Muscle layer of duodenum (tissue), 2 donors: ENCODE results near the gene CD209.
A peak's percentile ranks its signal among the peaks of the same experiment; 100 is the strongest.

Experiments
- H3K27ac ChIP-seq: one replicate; pipeline ENCODE4 v1.7.0; 2013; ENCODE audit warnings: mild to moderate bottlenecking, low read length
- H3K27me3 ChIP-seq: one replicate; pipeline ENCODE4 v1.7.0; 2013; ENCODE audit warnings: low read depth, mild to moderate bottlenecking, control low read depth, low read length
- H3K36me3 ChIP-seq, 2 donors: one replicate each; pipeline ENCODE4 v1.7.0; 2013; ENCODE audit warnings: low read length in 2 of 2, control low read depth in 1 of 2, mild to moderate bottlenecking in 1 of 2; ENCODE audit not compliant: insufficient read depth in 2 of 2, control insufficient read depth in 1 of 2
- H3K4me1 ChIP-seq, 2 donors: one replicate each; pipeline ENCODE4 v1.7.0; 2013; ENCODE audit warnings: low read length in 2 of 2, mild to moderate bottlenecking in 2 of 2, control low read depth in 1 of 2, moderate library complexity in 1 of 2; ENCODE audit not compliant: insufficient read depth in 2 of 2, control insufficient read depth in 1 of 2
- H3K4me3 ChIP-seq, 2 donors: one replicate each; pipeline ENCODE4 v1.7.0; 2013; ENCODE audit warnings: low read length in 2 of 2, low read depth in 1 of 2, mild to moderate bottlenecking in 1 of 2
- H3K9me3 ChIP-seq, 2 donors: one replicate each; pipeline ENCODE4 v1.7.0; 2013; ENCODE audit warnings: low read length in 2 of 2, control low read depth in 1 of 2, mild to moderate bottlenecking in 1 of 2; ENCODE audit not compliant: control insufficient read depth in 1 of 2
- donor health status: healthy.

The CD209 gene

GRCh38 chr19:7718668-7719067 is 28.7 kb downstream of the CD209 start:
- H3K4me3 ChIP-seq: no peak overlapping the region
- H3K36me3 ChIP-seq: no peaks in the 10 kb centered on the region
- H3K27ac ChIP-seq: no peak overlapping the region
- no peaks in the 10 kb centered on the region for H3K27me3 ChIP-seq
- peaks cover 3 to 5% of the 10 kb centered on the region in 2 donors for H3K9me3 ChIP-seq
- H3K4me1 ChIP-seq: no peaks in the 10 kb centered on the region

GRCh38 chr19:7716762-7717161 is 30.6 kb downstream of the CD209 start:
- no peaks in the 10 kb centered on the region for H3K36me3 ChIP-seq
- H3K27ac ChIP-seq: no peak overlapping the region
- no peak overlapping the region for H3K4me3 ChIP-seq
- H3K9me3 ChIP-seq: peaks cover 3 to 5% of the 10 kb centered on the region in 2 donors
- no peaks in the 10 kb centered on the region for H3K27me3 ChIP-seq
- H3K4me1 ChIP-seq: no peaks in the 10 kb centered on the region

GRCh38 chr19:7715671-7716070 is 31.7 kb downstream of the CD209 start:
- no peaks in the 10 kb centered on the region for H3K36me3 ChIP-seq
- no peak overlapping the region for H3K4me3 ChIP-seq
- H3K27me3 ChIP-seq: no peaks in the 10 kb centered on the region
- no peaks in the 10 kb centered on the region for H3K4me1 ChIP-seq
- H3K9me3 ChIP-seq: peaks cover 3 to 5% of the 10 kb centered on the region in 2 donors
- H3K27ac ChIP-seq: no peak overlapping the region

- Histone ChIP-seq H3K9me3 (no peaks in the 10 kb centered on the region), H3K27ac (no peak overlapping the region), H3K4me1 (no peaks in the 10 kb centered on the region), H3K36me3 (no peaks in the 10 kb centered on the region), H3K27me3 (no peaks in the 10 kb centered on the region), H3K4me3 (no peak overlapping the region)
Measured at GRCh38 chr19:7710616-7711015, 36.7 kb downstream of the CD209 start.

- H3K36me3 ChIP-seq: no peaks in the 10 kb centered on the region
- no peak overlapping the region for H3K4me3 ChIP-seq
- no peak overlapping the region for H3K27ac ChIP-seq
- H3K27me3 ChIP-seq: no peaks in the 10 kb centered on the region
- H3K4me1 ChIP-seq: no peaks in the 10 kb centered on the region
- H3K9me3 ChIP-seq: no peaks in the 10 kb centered on the region
Measured at GRCh38 chr19:7709932-7710460, 37.3 kb downstream of the CD209 start.

GRCh38 chr19:7706955-7707456 is 40.3 kb downstream of the CD209 start:
- H3K4me1 ChIP-seq: no peaks in the 10 kb centered on the region

GRCh38 chr19:7706188-7706954 is 41.0 kb downstream of the CD209 start:
- H3K4me3 ChIP-seq: no peak overlapping the region
- peak overlapping the region; percentile 23 for H3K27ac ChIP-seq
- no peaks in the 10 kb centered on the region for H3K27me3 ChIP-seq
- no peaks in the 10 kb centered on the region for H3K4me1 ChIP-seq
- no peaks in the 10 kb centered on the region for H3K36me3 ChIP-seq
- H3K9me3 ChIP-seq: no peaks in the 10 kb centered on the region

More at GRCh38 chr19:7706955-7707456, 40.3 kb downstream of the CD209 start:
- Histone ChIP-seq H3K9me3 (no peaks in the 10 kb centered on the region), H3K4me3 (no peak overlapping the region), H3K27me3 (no peaks in the 10 kb centered on the region), H3K36me3 (no peaks in the 10 kb centered on the region), H3K27ac (peak overlapping the region; percentile 23)

GRCh38 chr19:7705387-7706187 is 41.7 kb downstream of the CD209 start:
- H3K27ac ChIP-seq: no peak overlapping the region
- no peak overlapping the region for H3K4me3 ChIP-seq
- no peaks in the 10 kb centered on the region for H3K9me3 ChIP-seq
- H3K27me3 ChIP-seq: no peaks in the 10 kb centered on the region
- no peaks in the 10 kb centered on the region for H3K36me3 ChIP-seq
- H3K4me1 ChIP-seq: no peaks in the 10 kb centered on the region

GRCh38 chr19:7704280-7705060 is 42.9 kb downstream of the CD209 start:
- no peaks in the 10 kb centered on the region for H3K27me3 ChIP-seq
- H3K4me1 ChIP-seq: no peaks in the 10 kb centered on the region
- no peak overlapping the region for H3K27ac ChIP-seq

GRCh38 chr19:7703332-7703731 is 44.0 kb downstream of the CD209 start:
- Histone ChIP-seq H3K27me3 (peaks cover 1% of the 10 kb centered on the region), H3K36me3 (no peaks in the 10 kb centered on the region), H3K27ac (no peak overlapping the region), H3K4me3 (no peak overlapping the region), H3K4me1 (no peaks in the 10 kb centered on the region), H3K9me3 (no peaks in the 10 kb centered on the region)

More at GRCh38 chr19:7704280-7705060, 42.9 kb downstream of the CD209 start:
- Histone ChIP-seq H3K4me3 (no peak overlapping the region), H3K36me3 (no peaks in the 10 kb centered on the region), H3K9me3 (no peaks in the 10 kb centered on the region)
